Measurements from ENCODE around the gene EXOSC7. TPM values are rescaled to one million over a fixed set of nuclear protein-coding genes. Genes with fewer than 3 reads are reported as not detected.

EXOSC7 gene
- total and polyA plus RNA-seq, 2 donors (not counting 1 experiment from before 2014, with no cell fraction given), result 25.5 to 40.0 TPM

Small RNA genes lying within 50 kb of the gene (small RNA-seq; reads per million reads assigned to genes)
- gene RNU5B-3P (ENCODE audit: insufficient read length, low read depth, low replicate concordance), result not detected

Other genes with a start within 250 kb of the EXOSC7 start
- gene ZNF501, start 246.6 kb upstream of the EXOSC7 start, total RNA-seq, result 6.1 and 7.2 TPM in 2 replicates
- 0.79 and 1.1 TPM in 2 replicates for gene ZNF501, start 246.6 kb upstream of the EXOSC7 start, polyA plus RNA-seq
- gene KIAA1143, start 214.6 kb upstream of the EXOSC7 start, total RNA-seq, result 29.4 and 32.4 TPM in 2 replicates
- gene KIAA1143, start 214.6 kb upstream of the EXOSC7 start, polyA plus RNA-seq, result 5.3 and 7.1 TPM in 2 replicates
- 1.4 and 2.2 TPM in 2 replicates for gene KIF15, start 214.4 kb upstream of the EXOSC7 start, total RNA-seq
- gene KIF15, start 214.4 kb upstream of the EXOSC7 start, polyA plus RNA-seq, result 0.28 and 0.36 TPM in 2 replicates
- 22.6 and 22.7 TPM in 2 replicates for gene TMEM42, start 114.3 kb upstream of the EXOSC7 start, total RNA-seq
- 28.7 and 32.4 TPM in 2 replicates for gene TMEM42, start 114.3 kb upstream of the EXOSC7 start, polyA plus RNA-seq
- gene TGM4, start 101.6 kb upstream of the EXOSC7 start, total RNA-seq, result not detected in 2 replicates
- not detected in 2 replicates for gene TGM4, start 101.6 kb upstream of the EXOSC7 start, polyA plus RNA-seq
- gene ZDHHC3, start 70 bp upstream of the EXOSC7 start, total RNA-seq, result 46.4 and 52.6 TPM in 2 replicates
- gene ZDHHC3, start 70 bp upstream of the EXOSC7 start, polyA plus RNA-seq, result 27.3 and 37.2 TPM in 2 replicates
- 0.34 TPM in 1 of 2 replicates, not detected in the other for gene CLEC3B, start 50.1 kb downstream of the EXOSC7 start, total RNA-seq
- gene CLEC3B, start 50.1 kb downstream of the EXOSC7 start, polyA plus RNA-seq, result 0.33 and 0.82 TPM in 2 replicates
- not detected in 2 replicates for gene CDCP1, start 170.1 kb downstream of the EXOSC7 start, total RNA-seq
- gene CDCP1, start 170.1 kb downstream of the EXOSC7 start, polyA plus RNA-seq, result not detected in 2 replicates